AG04449 (cell line): Measurements from ENCODE around the gene ZXDB.
"Not testable (repeated sequence)": the region's sequence is repeated elsewhere in the genome, so short reads cannot be mapped to it uniquely, and the experiment has no call there.

ENCODE experiments used
- CTCF ChIA-PET: fragments of 350-600 bp; formaldehyde crosslinking; extraction: SDS; loops from one replicate; lab custom pipeline; 2021; ENCODE audit warnings: antibody characterized with exemption; lab: Yijun Ruan, JAX
- POLR2A ChIA-PET: fragments of 400-600, 350-600 bp; formaldehyde crosslinking; extraction: SDS; loops from one replicate; lab custom pipeline; 2020; ENCODE audit warnings: antibody characterized with exemption, inconsistent platforms; lab: Yijun Ruan, JAX
- DNase-seq: peaks from one replicate; pipeline ENCODE4 v3.0.0-alpha.2; 2010; ENCODE audit warnings: low read depth, low spot score
- H3K4me3 ChIP-seq: 2 replicates; pipeline ENCODE4 v1.5.1; 2011; ENCODE audit warnings: low read depth, mild to moderate bottlenecking, control low read depth, low read length
- TF ChIP-seq, protein P1 (sequence below): IDR thresholded peaks from one replicate; pipeline ENCODE4 v1.5.1; 2011; ENCODE audit warnings: mild to moderate bottlenecking, moderate library complexity, low read length, control low read depth, inconsistent platforms; ENCODE audit not compliant: insufficient read depth; ENCODE audit errors: missing control alignments

The ZXDB gene

GRCh38 chrX:57607295-57608187 lies 15.7 kb downstream of the ZXDB start:
- TF ChIP-seq, protein P1, sequence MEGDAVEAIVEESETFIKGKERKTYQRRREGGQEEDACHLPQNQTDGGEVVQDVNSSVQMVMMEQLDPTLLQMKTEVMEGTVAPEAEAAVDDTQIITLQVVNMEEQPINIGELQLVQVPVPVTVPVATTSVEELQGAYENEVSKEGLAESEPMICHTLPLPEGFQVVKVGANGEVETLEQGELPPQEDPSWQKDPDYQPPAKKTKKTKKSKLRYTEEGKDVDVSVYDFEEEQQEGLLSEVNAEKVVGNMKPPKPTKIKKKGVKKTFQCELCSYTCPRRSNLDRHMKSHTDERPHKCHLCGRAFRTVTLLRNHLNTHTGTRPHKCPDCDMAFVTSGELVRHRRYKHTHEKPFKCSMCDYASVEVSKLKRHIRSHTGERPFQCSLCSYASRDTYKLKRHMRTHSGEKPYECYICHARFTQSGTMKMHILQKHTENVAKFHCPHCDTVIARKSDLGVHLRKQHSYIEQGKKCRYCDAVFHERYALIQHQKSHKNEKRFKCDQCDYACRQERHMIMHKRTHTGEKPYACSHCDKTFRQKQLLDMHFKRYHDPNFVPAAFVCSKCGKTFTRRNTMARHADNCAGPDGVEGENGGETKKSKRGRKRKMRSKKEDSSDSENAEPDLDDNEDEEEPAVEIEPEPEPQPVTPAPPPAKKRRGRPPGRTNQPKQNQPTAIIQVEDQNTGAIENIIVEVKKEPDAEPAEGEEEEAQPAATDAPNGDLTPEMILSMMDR = no peak
- DNase-seq = no peak
- no peak overlapping the region for H3K4me3 ChIP-seq
- ChIA-PET POLR2A (no interaction called here), CTCF (no interaction called here)

- CTCF ChIA-PET, DNase-seq, H3K4me3 ChIP-seq, POLR2A ChIA-PET: not testable (repeated sequence)
Measured at GRCh38 chrX:57613351-57613750, 21.5 kb downstream of the ZXDB start.

- DNase-seq, POLR2A ChIA-PET, CTCF ChIA-PET, H3K4me3 ChIP-seq: not testable (repeated sequence)
Measured at GRCh38 chrX:57629438-57629837, 37.6 kb downstream of the ZXDB start.

DNA sequence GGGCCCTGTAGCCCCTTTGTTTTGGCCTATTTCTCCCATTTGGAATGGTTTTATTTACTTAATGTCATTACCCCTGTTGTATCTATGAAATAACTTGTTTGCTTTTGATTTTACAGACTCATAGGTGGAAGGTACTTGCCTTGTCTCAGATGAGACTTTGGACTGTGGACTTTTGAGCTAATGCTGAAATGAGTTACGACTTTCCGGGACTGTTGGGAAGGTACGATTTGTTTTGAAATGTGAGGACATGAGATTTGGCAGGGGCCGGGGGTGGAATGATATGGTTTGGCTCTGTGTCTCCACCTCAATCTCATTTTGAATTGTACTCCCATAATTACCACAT lies 48.8 kb downstream of the ZXDB start:
- DNase-seq = no peak
- TF ChIP-seq, protein P1 = no peak
- no peak overlapping the region for H3K4me3 ChIP-seq
- ChIA-PET CTCF (no interaction called here), POLR2A (no interaction called here)

- H3K4me3 ChIP-seq = no peak overlapping the region
- TF ChIP-seq, protein P1 = no peak
- ChIA-PET CTCF (no interaction called here), POLR2A (no interaction called here)
- no peak for DNase-seq
Measured at GRCh38 chrX:57641338-57641737, 49.5 kb downstream of the ZXDB start.

GRCh38 chrX:57643698-57644097 lies 51.9 kb downstream of the ZXDB start:
- H3K4me3 ChIP-seq = no peak overlapping the region
- POLR2A ChIA-PET = no interaction called here
- CTCF ChIA-PET = no interaction called here
- no peak for DNase-seq
- TF ChIP-seq, protein P1 = no peak

DNA sequence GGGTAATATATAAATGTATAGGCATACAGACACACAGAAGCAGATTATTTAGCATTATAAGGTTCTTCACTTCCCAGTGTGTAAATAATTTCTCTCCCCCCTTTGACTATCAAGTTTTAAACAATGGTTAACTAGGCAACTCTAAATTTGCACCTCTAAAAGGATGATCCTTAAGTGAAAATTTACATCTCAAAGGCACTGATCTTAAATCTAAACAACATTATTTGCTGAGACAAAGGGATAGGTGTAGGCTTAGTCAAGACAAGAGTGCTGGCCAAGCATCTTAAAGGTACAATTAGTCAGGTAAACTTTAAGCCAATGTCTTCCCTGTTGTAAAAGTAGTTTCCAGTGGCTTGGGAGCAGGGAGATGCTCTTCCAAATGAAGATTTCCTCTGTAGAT lies 55.2 kb downstream of the ZXDB start:
- H3K4me3 ChIP-seq = no peak overlapping the region
- DNase-seq = no peak
- TF ChIP-seq, protein P1 = no peak
- CTCF ChIA-PET = no interaction called here
- POLR2A ChIA-PET = no interaction called here
